GM12878 (cell line): ENCODE measurements around the gene CUTA.

ENCODE experiments used
- CHD1 ChIP-seq: IDR thresholded peaks from 2 replicates; pipeline ENCODE4 v1.6.1; 2012; ENCODE audit warnings: low read depth, low read length, improper control_type of control experiment
- MTA2 ChIP-seq: fragments of 450-650 bp; IDR thresholded peaks from 2 replicates; pipeline ENCODE4 v1.6.1; 2016; ENCODE audit warnings: low read depth, mild to moderate bottlenecking, moderate library complexity
- NRF1 ChIP-seq: conservative IDR thresholded peaks from 2 replicates; pipeline ENCODE4 v1.6.1; 2011; ENCODE audit warnings: mild to moderate bottlenecking, low read depth, low read length, improper control_type of control experiment
- POLR2A ChIP-seq: IDR thresholded peaks from 2 replicates; pipeline ENCODE4 v1.6.1; 2011; ENCODE audit warnings: low read depth, mild to moderate bottlenecking, low read length
- TF ChIP-seq, protein P1 (sequence below), 3 experiments: IDR thresholded peaks in 2 of 3; conservative IDR thresholded peaks in 1 of 3; 2 replicates each; pipeline ENCODE4 v1.5.1; 2011; ENCODE audit warnings: low read depth in 3 of 3, low read length in 3 of 3, mild to moderate bottlenecking in 3 of 3, control low read depth in 2 of 3, moderate library complexity in 2 of 3, inconsistent platforms in 1 of 3, mixed read lengths in 1 of 3; ENCODE audit not compliant: control insufficient read depth in 2 of 3, insufficient read depth in 1 of 3; ENCODE audit errors: extremely low read depth in 1 of 3

DNA sequence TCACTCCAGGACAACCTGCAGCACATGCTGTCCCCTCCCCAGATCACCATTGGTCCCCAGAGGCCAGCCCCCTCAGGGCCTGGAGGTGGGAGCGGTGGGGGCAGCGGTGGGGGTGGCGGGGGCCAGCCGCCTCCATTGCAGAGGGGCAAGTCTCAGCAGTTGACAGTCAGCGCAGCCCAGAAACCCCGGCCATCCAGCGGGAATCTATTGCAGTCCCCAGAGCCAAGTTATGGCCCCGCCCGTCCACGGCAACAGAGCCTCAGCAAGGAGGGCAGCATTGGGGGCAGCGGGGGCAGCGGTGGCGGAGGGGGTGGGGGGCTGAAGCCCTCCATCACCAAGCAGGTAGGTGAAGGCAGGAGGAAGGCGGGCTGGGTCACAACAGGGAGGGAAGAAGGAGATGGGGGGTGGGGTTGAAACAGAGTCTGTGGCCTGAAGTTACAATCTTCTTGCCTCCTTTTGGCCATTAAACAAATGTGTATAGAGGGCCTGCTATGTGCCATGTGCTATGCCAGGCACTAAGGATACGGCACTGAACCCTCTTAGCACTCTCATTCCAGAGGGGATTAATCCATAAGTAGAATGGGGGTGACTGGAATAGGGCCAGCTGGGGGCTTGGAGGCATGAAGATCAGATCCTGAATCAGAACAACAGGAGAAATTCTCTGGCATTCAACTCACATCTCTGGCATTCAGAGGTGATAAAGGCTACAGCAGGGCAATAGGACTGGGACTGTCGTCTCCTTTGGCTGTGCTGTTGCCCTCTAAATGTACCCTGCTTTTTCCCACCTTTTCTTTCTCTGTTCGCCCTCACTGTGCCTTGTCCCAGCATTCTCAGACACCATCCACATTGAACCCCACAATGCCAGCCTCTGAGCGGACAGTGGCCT lies 26.0 kb upstream of the CUTA start:
- TF ChIP-seq NRF1 (no peak), MTA2 (no peak), CHD1 (no peak), POLR2A (no peak)
- TF ChIP-seq, protein P1, sequence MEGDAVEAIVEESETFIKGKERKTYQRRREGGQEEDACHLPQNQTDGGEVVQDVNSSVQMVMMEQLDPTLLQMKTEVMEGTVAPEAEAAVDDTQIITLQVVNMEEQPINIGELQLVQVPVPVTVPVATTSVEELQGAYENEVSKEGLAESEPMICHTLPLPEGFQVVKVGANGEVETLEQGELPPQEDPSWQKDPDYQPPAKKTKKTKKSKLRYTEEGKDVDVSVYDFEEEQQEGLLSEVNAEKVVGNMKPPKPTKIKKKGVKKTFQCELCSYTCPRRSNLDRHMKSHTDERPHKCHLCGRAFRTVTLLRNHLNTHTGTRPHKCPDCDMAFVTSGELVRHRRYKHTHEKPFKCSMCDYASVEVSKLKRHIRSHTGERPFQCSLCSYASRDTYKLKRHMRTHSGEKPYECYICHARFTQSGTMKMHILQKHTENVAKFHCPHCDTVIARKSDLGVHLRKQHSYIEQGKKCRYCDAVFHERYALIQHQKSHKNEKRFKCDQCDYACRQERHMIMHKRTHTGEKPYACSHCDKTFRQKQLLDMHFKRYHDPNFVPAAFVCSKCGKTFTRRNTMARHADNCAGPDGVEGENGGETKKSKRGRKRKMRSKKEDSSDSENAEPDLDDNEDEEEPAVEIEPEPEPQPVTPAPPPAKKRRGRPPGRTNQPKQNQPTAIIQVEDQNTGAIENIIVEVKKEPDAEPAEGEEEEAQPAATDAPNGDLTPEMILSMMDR (IDR thresholded peaks at IDR 0.05 in 2 of 3, conservative IDR thresholded peaks at IDR 0.05 in 1 of 3; ENCODE audit: control insufficient read depth in 2 of 3, extremely low read depth in 1 of 3, insufficient read depth in 1 of 3, low read depth in 3 of 3, low read length in 3 of 3): no peak
